ENCODE results near the gene PPHLN1.

Gene PPHLN1

GRCh38 chr12:42394429-42394828, 68.5 kb downstream of the PPHLN1 start:
- no peak for TF ChIP-seq CTCF (IDR thresholded peaks at IDR 0.05; ENCODE audit: low read depth, low read length)
- Histone ChIP-seq H3K27me3 (no peaks in the 10 kb centered on the region), H3K36me3 (peaks cover 4% of the 10 kb centered on the region; the same call in 1 of the 2 replicates)

GRCh38 chr12:42396473-42397259, 70.7 kb downstream of the PPHLN1 start:
- Histone ChIP-seq H3K36me3 (peaks cover 4% of the 10 kb centered on the region), H3K4me1 (no peaks in the 10 kb centered on the region), H3K27me3 (no peaks in the 10 kb centered on the region), H3K9me3 (no peaks in the 10 kb centered on the region), H3K4me3 (ENCODE audit: low read depth, low read length) (no peak overlapping the region)
- no peak for TF ChIP-seq CTCF (IDR thresholded peaks at IDR 0.05; ENCODE audit: low read depth, low read length)
- DNase-seq = no peak

More at GRCh38 chr12:42394429-42394828, 68.5 kb downstream of the PPHLN1 start:
- H3K4me1 ChIP-seq = no peaks in the 10 kb centered on the region
- DNase-seq = no peak
- H3K9me3 ChIP-seq = no peaks in the 10 kb centered on the region
- no peak overlapping the region for H3K4me3 ChIP-seq (ENCODE audit: low read depth, low read length)

- DNase-seq = no peak
- Histone ChIP-seq H3K9me3 (no peaks in the 10 kb centered on the region), H3K4me1 (peaks cover 6% of the 10 kb centered on the region; the same call in 1 of the 2 replicates), H3K36me3 (peaks cover 13% of the 10 kb centered on the region), H3K4me3 (ENCODE audit: low read depth, low read length) (no peak overlapping the region), H3K27me3 (no peaks in the 10 kb centered on the region)
- no peak for TF ChIP-seq CTCF (IDR thresholded peaks at IDR 0.05; ENCODE audit: low read depth, low read length)
Observed at GRCh38 chr12:42402821-42403411, 76.9 kb downstream of the PPHLN1 start.

- no peak overlapping the region for H3K4me3 ChIP-seq (ENCODE audit: low read depth, low read length)
- no peak for DNase-seq
- no peaks in the 10 kb centered on the region for H3K9me3 ChIP-seq
- H3K27me3 ChIP-seq = no peaks in the 10 kb centered on the region
- TF ChIP-seq CTCF (IDR thresholded peaks at IDR 0.05; ENCODE audit: low read depth, low read length) = no peak
- peaks cover 11% of the 10 kb centered on the region; the same call in 1 of the 2 replicates for H3K4me1 ChIP-seq
- H3K36me3 ChIP-seq = peaks cover 13% of the 10 kb centered on the region
Observed at GRCh38 chr12:42407306-42407705, 81.3 kb downstream of the PPHLN1 start.

GRCh38 chr12:42409471-42409870, 83.5 kb downstream of the PPHLN1 start:
- Histone ChIP-seq H3K36me3 (peaks cover 6% of the 10 kb centered on the region; the same call in 1 of the 2 replicates), H3K9me3 (no peaks in the 10 kb centered on the region), H3K4me1 (peaks cover 5% of the 10 kb centered on the region; the same call in 1 of the 2 replicates), H3K4me3 (ENCODE audit: low read depth, low read length) (no peak overlapping the region), H3K27me3 (no peaks in the 10 kb centered on the region)
- no peak for DNase-seq
- no peak for TF ChIP-seq CTCF (IDR thresholded peaks at IDR 0.05; ENCODE audit: low read depth, low read length)

- no peaks in the 10 kb centered on the region for H3K27me3 ChIP-seq
Observed at GRCh38 chr12:42410340-42410739, 84.4 kb downstream of the PPHLN1 start.

More at GRCh38 chr12:42410340-42410739, 84.4 kb downstream of the PPHLN1 start:
- DNase-seq = no peak
- Histone ChIP-seq H3K9me3 (no peaks in the 10 kb centered on the region), H3K4me3 (ENCODE audit: low read depth, low read length) (no peak overlapping the region), H3K4me1 (peaks cover 5% of the 10 kb centered on the region; the same call in 1 of the 2 replicates), H3K36me3 (peaks cover 4% of the 10 kb centered on the region; the same call in 1 of the 2 replicates)
- TF ChIP-seq CTCF (IDR thresholded peaks at IDR 0.05; ENCODE audit: low read depth, low read length) = no peak

All from BE2C (cell line).